Keratinocyte (primary cell): Measurements from ENCODE around the gene SLC2A5. TPM values are rescaled to one million over a fixed set of nuclear protein-coding genes. Genes with fewer than 3 reads are reported as not detected.

Experiments used
- DNase-seq: peaks from one replicate; pipeline ENCODE4 v3.0.0-alpha.2; 2011; ENCODE audit warnings: low read depth, missing footprints, low spot score
- FAIRE-seq: peaks from 2 replicates; lab custom pipeline; 2011; peaks lifted over from hg19 to GRCh38; lab: Jason Lieb, UNC
- H2AFZ ChIP-seq: 2 replicates; pipeline ENCODE4 v1.6.0; 2012; ENCODE audit warnings: low read length, control low read depth, inconsistent platforms; ENCODE audit not compliant: control insufficient read depth
- H3K27ac ChIP-seq: 2 replicates; pipeline ENCODE4 v1.5.1; 2011; ENCODE audit warnings: low read length; ENCODE audit not compliant: control insufficient read depth, insufficient read depth
- H3K27me3 ChIP-seq: 3 replicates; pipeline ENCODE4 v1.6.0; 2011; ENCODE audit warnings: low read length; ENCODE audit not compliant: control insufficient read depth, insufficient read depth; ENCODE audit errors: extremely low read depth
- H3K36me3 ChIP-seq, 2 experiments: 2 replicates in 1 of 2; 3 replicates in 1 of 2; pipeline ENCODE4 v1.5.1; 2011; ENCODE audit warnings: low read length in 2 of 2, mild to moderate bottlenecking in 1 of 2; ENCODE audit not compliant: control insufficient read depth in 2 of 2, insufficient read depth in 2 of 2; ENCODE audit errors: extremely low read depth in 1 of 2
- H3K4me1 ChIP-seq: 3 replicates; pipeline ENCODE4 v1.5.1; 2011; ENCODE audit warnings: low read length; ENCODE audit not compliant: control insufficient read depth, insufficient read depth; ENCODE audit errors: extremely low read depth
- H3K4me2 ChIP-seq: 3 replicates; pipeline ENCODE4 v1.6.0; 2011; ENCODE audit warnings: low read depth, low read length; ENCODE audit not compliant: control insufficient read depth, insufficient read depth; ENCODE audit errors: extremely low read depth
- H3K4me3 ChIP-seq, 3 experiments: fragments of 200-600 bp in 1 of 3; sonication (generic) in 1 of 3; 2 replicates in 2 of 3; 3 replicates in 1 of 3; pipeline ENCODE4 v1.5.1; 2011 to 2016; ENCODE audit warnings: low read length in 3 of 3, mild to moderate bottlenecking in 3 of 3, control low read depth in 2 of 3, inconsistent platforms in 1 of 3, low read depth in 1 of 3, mixed read lengths in 1 of 3, mixed run types in 1 of 3, moderate library complexity in 1 of 3; ENCODE audit not compliant: control insufficient read depth in 2 of 3, insufficient read depth in 2 of 3; ENCODE audit errors: extremely low read depth in 1 of 3
- H3K79me2 ChIP-seq: 2 replicates; pipeline ENCODE4 v1.6.0; 2012; ENCODE audit warnings: low read length; ENCODE audit not compliant: control insufficient read depth, insufficient read depth
- H3K9ac ChIP-seq: 3 replicates; pipeline ENCODE4 v1.6.0; 2011; ENCODE audit warnings: low read length; ENCODE audit not compliant: control insufficient read depth, insufficient read depth; ENCODE audit errors: extremely low read depth
- H3K9me1 ChIP-seq: 3 replicates; pipeline ENCODE4 v1.6.0; 2011; ENCODE audit warnings: low read length; ENCODE audit not compliant: control insufficient read depth, insufficient read depth; ENCODE audit errors: extremely low read depth
- H3K9me3 ChIP-seq: 2 replicates; pipeline ENCODE4 v1.5.1; 2012; ENCODE audit warnings: low read depth, low read length; ENCODE audit not compliant: control insufficient read depth
- H4K20me1 ChIP-seq: 3 replicates; pipeline ENCODE4 v1.6.0; 2011; ENCODE audit warnings: low read length; ENCODE audit not compliant: control insufficient read depth, insufficient read depth; ENCODE audit errors: extremely low read depth
- CTCF ChIP-seq, 3 experiments: IDR thresholded peaks in 1 of 3; conservative IDR thresholded peaks in 1 of 3; optimal IDR thresholded peaks in 1 of 3; 2 replicates in 2 of 3; 3 replicates in 1 of 3; pipeline versions ENCODE3 to v1.5.1; 2011; ENCODE audit warnings: low read length in 3 of 3, mild to moderate bottlenecking in 3 of 3, moderate library complexity in 2 of 3, control low read depth in 1 of 3, inconsistent platforms in 1 of 3; ENCODE audit not compliant: insufficient read depth in 2 of 3; ENCODE audit errors: extremely low read depth in 1 of 3
- EZH2 ChIP-seq: IDR thresholded peaks from one replicate; pipeline ENCODE4 v1.6.1; 2012; ENCODE audit warnings: inconsistent platforms, mild to moderate bottlenecking, low read length, moderate library complexity
- dilution Hi-C: fragments of 300-500 bp; cut with MboI; formaldehyde crosslinking; loops from one replicate; pipeline ENCODE4 v1.7.0; 2020; ENCODE audit warnings: low sequenced_read_pairs; ENCODE audit not compliant: extremely low pct_ligation_motif_present
- polyA plus RNA-seq, 5 experiments: library from polyadenylated mRNA; depleted of rRNA in 3 of 5; stranded (reverse) in 3 of 5; stranded (forward) in 1 of 5; unstranded in 1 of 5; fragments of >200 nt; gene quantifications; 1 replicate in 1 of 5; 2 replicates in 3 of 5; 3 replicates in 1 of 5; pipeline versions ENCODE4 v1.2.1 to v1.2.3, GENCODE V29; 2011 to 2012; ENCODE audit warnings: missing spikeins in 2 of 5, low read depth in 1 of 5, low replicate concordance in 1 of 5

Gene SLC2A5
- polyA plus RNA-seq, 1 donor (not counting 4 experiments of a cell fraction or from before 2014, with no cell fraction given), result 0.77 TPM

DNA sequence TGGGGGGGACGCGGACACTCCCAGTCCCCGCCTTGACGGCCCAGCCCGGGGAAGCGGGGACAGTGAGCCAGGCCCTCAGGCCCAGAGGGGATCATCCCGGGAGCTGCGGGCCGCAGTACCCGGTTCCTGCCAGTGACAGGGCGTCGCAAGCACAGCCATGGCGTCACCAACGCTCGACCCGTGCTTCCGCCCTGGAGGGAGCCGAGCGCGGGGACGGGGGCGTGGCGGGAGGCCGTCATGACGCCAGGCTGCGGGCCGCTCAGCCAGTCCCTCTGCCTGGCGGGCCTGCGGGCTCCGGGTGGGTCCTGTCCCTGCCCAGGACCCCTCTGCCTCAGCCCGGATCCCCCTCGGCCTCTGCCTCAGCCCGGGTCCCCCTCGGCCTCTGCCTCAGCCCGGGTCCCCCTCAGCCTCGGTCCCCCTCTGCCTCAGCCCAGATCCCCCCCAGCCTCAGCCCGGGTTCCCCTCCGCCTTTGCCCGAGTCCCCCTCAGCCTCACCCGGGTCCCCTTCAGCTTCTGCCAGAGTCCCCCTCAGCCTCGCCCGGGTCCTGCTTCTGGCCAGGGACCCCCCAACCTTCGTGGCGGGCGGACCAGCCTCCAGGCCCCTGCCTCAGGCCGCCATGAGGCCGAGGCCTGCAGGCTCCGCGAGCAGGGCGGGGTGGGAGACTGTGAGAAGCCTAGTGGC, 2.3 kb upstream of the SLC2A5 start:
- dilution Hi-C loops, result no loop called here
- H3K27ac ChIP-seq, result no peak overlapping the region
- no peak overlapping the region for H2AFZ ChIP-seq
- FAIRE-seq, result no peak
- H3K4me2 ChIP-seq, result no peak overlapping the region
- DNase-seq, result no peak
- H3K4me3 ChIP-seq, result no peak overlapping the region
- H3K9me3 ChIP-seq, result no peaks in the 10 kb centered on the region
- no peak for TF ChIP-seq EZH2
- no peak for TF ChIP-seq CTCF (optimal IDR thresholded peaks at IDR 0.05 in 1 of 3, IDR thresholded peaks at IDR 0.05 in 1 of 3, conservative IDR thresholded peaks at IDR 0.05 in 1 of 3; ENCODE audit: extremely low read depth in 1 of 3, insufficient read depth in 2 of 3, low read length in 3 of 3)
- no peaks in the 10 kb centered on the region for H3K9me1 ChIP-seq
- no peaks in the 10 kb centered on the region for H3K79me2 ChIP-seq
- H3K9ac ChIP-seq, result no peak overlapping the region
- H3K4me1 ChIP-seq, result peaks cover 18% of the 10 kb centered on the region
- H3K36me3 ChIP-seq, result no peaks in the 10 kb centered on the region
- no peaks in the 10 kb centered on the region for H4K20me1 ChIP-seq
- no peaks in the 10 kb centered on the region for H3K27me3 ChIP-seq

- Histone ChIP-seq H3K4me3 (no peak overlapping the region), H3K9me3 (no peaks in the 10 kb centered on the region), H3K9ac (no peak overlapping the region), H3K9me1 (no peaks in the 10 kb centered on the region), H3K27ac (no peak overlapping the region), H3K27me3 (no peaks in the 10 kb centered on the region), H3K4me2 (no peak overlapping the region), H3K4me1 (peaks cover 18% of the 10 kb centered on the region), H4K20me1 (no peaks in the 10 kb centered on the region), H3K36me3 (no peaks in the 10 kb centered on the region), H3K79me2 (no peaks in the 10 kb centered on the region), H2AFZ (no peak overlapping the region)
- no peak for FAIRE-seq
- dilution Hi-C loops, result no loop called here
- TF ChIP-seq EZH2 (no peak), CTCF (optimal IDR thresholded peaks at IDR 0.05 in 1 of 3, IDR thresholded peaks at IDR 0.05 in 1 of 3, conservative IDR thresholded peaks at IDR 0.05 in 1 of 3; ENCODE audit: extremely low read depth in 1 of 3, insufficient read depth in 2 of 3, low read length in 3 of 3) (no peak)
- no peak for DNase-seq
Observed at GRCh38 chr1:9070486-9070885, 1.1 kb upstream of the SLC2A5 start.
